ENCODE results near the gene PLCD4. TPM values are rescaled to one million over a fixed set of nuclear protein-coding genes. Genes with fewer than 3 reads are reported as not detected.

Gene PLCD4
- total RNA-seq, 6 experiments from 2014 or later = 0.31 to 0.95 (median 0.56) TPM

GRCh38 chr2:218642786-218643185 lies 35.1 kb downstream of the PLCD4 start:
- no peak for TF ChIP-seq POLR2A (IDR thresholded peaks at IDR 0.05)
- TF ChIP-seq CTCF (IDR thresholded peaks at IDR 0.05) = no peak
- DNase-seq = no peak
- WGBS (ENCODE audit: insufficient coverage, low coverage, low lambda C conversion rate, missing lambda C conversion rate) = no CpG with 5 or more reads among the region's 17 CpGs
- Histone ChIP-seq H3K27ac (no peak overlapping the region), H3K4me3 (no peak overlapping the region), H3K4me1 (peaks cover 0 to 19% (median 0%) of the 10 kb centered on the region in 4 donors), H3K27me3 (no peaks in the 10 kb centered on the region), H3K36me3 (peaks cover 5 to 54% (median 19%) of the 10 kb centered on the region in 4 donors), H3K9me3 (no peaks in the 10 kb centered on the region)
- ATAC-seq = no peak
- intact Hi-C loops (cut with DNase I) = loop anchor here in 1 of 2 donors (10.0 kb wide), 1 partner anchor 48 kb away; no protein-coding TSS in a partner anchor

- TF ChIP-seq CTCF (IDR thresholded peaks at IDR 0.05) (no peak), POLR2A (IDR thresholded peaks at IDR 0.05) (no peak)
- ATAC-seq (no peak), DNase-seq (no peak)
- H3K9me3 ChIP-seq = no peaks in the 10 kb centered on the region
- intact Hi-C loops (cut with DNase I) = loop anchor here in 1 of 2 donors (10.0 kb wide), 1 partner anchor 49 kb away; no protein-coding TSS in a partner anchor
- no peaks in the 10 kb centered on the region for H3K27me3 ChIP-seq
- H3K4me3 ChIP-seq = no peak overlapping the region
- peaks cover 0 to 19% (median 0%) of the 10 kb centered on the region in 4 donors for H3K4me1 ChIP-seq
- no peak overlapping the region for H3K27ac ChIP-seq
- 95% methylated on average over 9 of the region's 10 CpGs for WGBS (ENCODE audit: insufficient coverage, low coverage, low lambda C conversion rate, missing lambda C conversion rate)
- H3K36me3 ChIP-seq = peaks cover 5 to 53% (median 20%) of the 10 kb centered on the region in 4 donors
Measured at GRCh38 chr2:218643751-218644310, 36.1 kb downstream of the PLCD4 start.

GRCh38 chr2:218644721-218645120 lies 37.0 kb downstream of the PLCD4 start:
- Histone ChIP-seq H3K27ac (peak overlapping the region in 2 of 3 donors; percentile 16 to 55), H3K27me3 (no peaks in the 10 kb centered on the region), H3K4me3 (no peak overlapping the region), H3K4me1 (peaks cover 0 to 19% (median 0%) of the 10 kb centered on the region in 4 donors), H3K36me3 (peaks cover 5 to 55% (median 16%) of the 10 kb centered on the region in 4 donors), H3K9me3 (no peaks in the 10 kb centered on the region)
- ATAC-seq (peak; percentile 46 to 66 (median 56)), DNase-seq (peak in 2 of 3 donors; percentile 47 to 58)
- intact Hi-C loops (cut with DNase I) = loop anchor here in 1 of 2 donors (10.0 kb wide), 1 partner anchor 50 kb away; no protein-coding TSS in a partner anchor
- 60% methylated on average over 1 of the region's 11 CpGs for WGBS (ENCODE audit: insufficient coverage, low coverage, low lambda C conversion rate, missing lambda C conversion rate)
- no peak for TF ChIP-seq POLR2A (IDR thresholded peaks at IDR 0.05)
- TF ChIP-seq CTCF (IDR thresholded peaks at IDR 0.05) = peak in 3 of 4 donors; percentile 5 to 32 (median 32)

GRCh38 chr2:218645126-218645525 lies 37.4 kb downstream of the PLCD4 start:
- intact Hi-C loops (cut with DNase I) = loop anchor here in 1 of 2 donors (10.0 kb wide), 1 partner anchor 50 kb away; no protein-coding TSS in a partner anchor
- no peak for DNase-seq
- Histone ChIP-seq H3K27ac (peak overlapping the region; percentile 54 to 71 (median 54)), H3K27me3 (no peaks in the 10 kb centered on the region), H3K4me1 (peaks cover 0 to 19% (median 0%) of the 10 kb centered on the region in 4 donors), H3K4me3 (no peak overlapping the region), H3K36me3 (peaks cover 5 to 56% (median 14%) of the 10 kb centered on the region in 4 donors), H3K9me3 (no peaks in the 10 kb centered on the region)
- peak; percentile 53 to 78 (median 67) for ATAC-seq
- no peak for TF ChIP-seq CTCF (IDR thresholded peaks at IDR 0.05)
- TF ChIP-seq POLR2A (IDR thresholded peaks at IDR 0.05) = no peak
- WGBS (ENCODE audit: insufficient coverage, low coverage, low lambda C conversion rate, missing lambda C conversion rate) = 33% methylated on average over 1 of the region's 1 CpG

Measured in right lobe of liver (tissue), 6 donors.